NCI-H82 (cell line): ENCODE data around the gene CYLD.

Experiments
- DNase-seq: peaks from one replicate; lab custom pipeline; 2025; lab: John Stamatoyannopoulos, UW

Gene CYLD

DNA sequence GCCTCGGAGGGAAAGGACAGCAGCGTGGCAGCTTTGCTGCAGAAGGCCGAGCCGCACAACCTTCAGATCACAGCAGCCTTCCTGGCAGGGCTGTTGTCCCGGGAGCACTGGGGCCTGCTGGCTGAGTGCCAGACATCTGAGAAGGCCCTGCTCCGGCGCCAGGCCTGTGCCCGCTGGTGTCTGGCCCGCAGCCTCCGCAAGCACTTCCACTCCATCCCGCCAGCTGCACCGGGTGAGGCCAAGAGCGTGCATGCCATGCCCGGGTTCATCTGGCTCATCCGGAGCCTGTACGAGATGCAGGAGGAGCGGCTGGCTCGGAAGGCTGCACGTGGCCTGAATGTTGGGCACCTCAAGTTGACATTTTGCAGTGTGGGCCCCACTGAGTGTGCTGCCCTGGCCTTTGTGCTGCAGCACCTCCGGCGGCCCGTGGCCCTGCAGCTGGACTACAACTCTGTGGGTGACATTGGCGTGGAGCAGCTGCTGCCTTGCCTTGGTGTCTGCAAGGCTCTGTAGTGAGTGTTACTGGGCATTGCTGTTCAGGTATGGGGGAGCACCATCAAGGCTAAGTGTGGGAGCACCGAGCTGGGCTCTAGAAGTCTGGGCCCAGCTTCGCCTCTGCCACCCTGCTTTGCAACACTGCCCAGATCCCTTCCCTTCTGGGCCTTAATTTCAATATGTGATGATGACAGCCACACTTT is 29.9 kb upstream of the CYLD start:
- no peak for DNase-seq

DNA sequence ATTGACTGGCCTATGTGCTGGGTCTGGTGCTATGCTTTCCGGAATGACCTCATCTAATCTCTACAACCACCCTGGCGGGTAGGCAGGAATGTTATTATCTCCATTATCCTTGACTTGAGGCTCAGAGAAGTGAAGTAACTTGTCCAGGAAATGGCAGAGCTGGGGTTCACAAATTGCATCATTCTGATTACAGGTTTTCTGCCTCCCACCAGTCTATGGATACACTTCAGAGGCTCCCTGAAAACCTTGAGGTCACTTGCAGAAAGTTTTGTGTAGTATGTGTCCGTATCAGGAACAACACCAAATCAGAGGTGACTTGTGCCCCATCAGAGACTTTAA is 29.4 kb upstream of the CYLD start:
- DNase-seq, result no peak

GRCh38 chr16:50712956-50713355 is 28.9 kb upstream of the CYLD start:
- no peak for DNase-seq

DNA sequence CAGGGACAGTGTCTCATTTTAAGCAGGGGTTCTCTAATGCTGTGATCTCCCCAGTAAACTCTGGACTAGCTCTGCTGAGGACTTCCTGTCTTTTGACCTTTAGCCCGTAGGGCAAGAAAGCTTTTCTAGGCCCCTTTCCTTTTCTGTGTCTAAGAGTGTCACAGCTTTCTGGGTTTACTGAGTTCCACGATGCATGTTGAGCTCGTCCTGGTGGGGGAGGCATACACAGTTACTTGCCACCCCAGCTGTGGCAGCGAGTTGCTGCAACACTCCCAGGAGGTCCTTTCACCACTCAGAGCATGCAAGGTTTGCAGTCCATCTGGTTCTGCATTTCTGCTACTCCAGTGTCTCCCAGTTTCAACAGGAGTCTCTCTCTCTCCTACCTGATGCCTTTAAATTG is 24.8 kb upstream of the CYLD start:
- no peak for DNase-seq

GRCh38 chr16:50717494-50717893 is 24.4 kb upstream of the CYLD start:
- no peak for DNase-seq

- no peak for DNase-seq
Measured at GRCh38 chr16:50718061-50718760, 23.7 kb upstream of the CYLD start.

DNA sequence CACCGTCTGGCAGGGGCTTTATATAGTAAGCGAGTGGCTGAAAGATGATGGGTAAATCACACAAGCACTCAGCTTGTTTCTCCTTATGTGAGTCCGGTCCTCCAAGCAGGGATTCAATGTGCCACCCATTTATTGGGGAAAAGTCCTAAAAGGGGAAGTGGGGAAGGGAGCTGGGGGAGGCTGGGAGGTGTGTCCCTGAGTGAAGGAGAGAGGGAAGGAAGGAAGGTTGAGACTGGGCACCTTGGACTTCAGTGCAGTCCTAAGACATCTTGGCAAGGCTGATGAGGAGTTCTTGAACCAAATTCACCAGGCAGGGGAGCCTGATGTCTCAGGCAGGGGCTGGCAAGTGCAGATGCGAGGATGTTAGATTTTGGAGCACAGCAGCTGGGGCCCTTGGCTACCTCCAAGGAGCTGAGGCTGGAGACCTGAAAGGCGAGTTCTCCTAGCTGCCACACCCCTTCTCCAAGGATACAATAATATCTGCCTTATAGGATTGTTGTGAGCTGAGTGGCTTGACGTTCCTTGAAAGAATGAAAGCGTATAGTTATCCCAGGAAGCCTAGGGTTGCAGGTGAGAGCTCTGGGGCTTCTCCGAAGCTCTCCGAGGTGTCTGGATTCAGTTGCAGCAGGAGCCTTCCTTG is 23.0 kb upstream of the CYLD start:
- peak; percentile 25 for DNase-seq

- DNase-seq, result peak; percentile 1
Measured at GRCh38 chr16:50719401-50720337, 22.2 kb upstream of the CYLD start.

DNA sequence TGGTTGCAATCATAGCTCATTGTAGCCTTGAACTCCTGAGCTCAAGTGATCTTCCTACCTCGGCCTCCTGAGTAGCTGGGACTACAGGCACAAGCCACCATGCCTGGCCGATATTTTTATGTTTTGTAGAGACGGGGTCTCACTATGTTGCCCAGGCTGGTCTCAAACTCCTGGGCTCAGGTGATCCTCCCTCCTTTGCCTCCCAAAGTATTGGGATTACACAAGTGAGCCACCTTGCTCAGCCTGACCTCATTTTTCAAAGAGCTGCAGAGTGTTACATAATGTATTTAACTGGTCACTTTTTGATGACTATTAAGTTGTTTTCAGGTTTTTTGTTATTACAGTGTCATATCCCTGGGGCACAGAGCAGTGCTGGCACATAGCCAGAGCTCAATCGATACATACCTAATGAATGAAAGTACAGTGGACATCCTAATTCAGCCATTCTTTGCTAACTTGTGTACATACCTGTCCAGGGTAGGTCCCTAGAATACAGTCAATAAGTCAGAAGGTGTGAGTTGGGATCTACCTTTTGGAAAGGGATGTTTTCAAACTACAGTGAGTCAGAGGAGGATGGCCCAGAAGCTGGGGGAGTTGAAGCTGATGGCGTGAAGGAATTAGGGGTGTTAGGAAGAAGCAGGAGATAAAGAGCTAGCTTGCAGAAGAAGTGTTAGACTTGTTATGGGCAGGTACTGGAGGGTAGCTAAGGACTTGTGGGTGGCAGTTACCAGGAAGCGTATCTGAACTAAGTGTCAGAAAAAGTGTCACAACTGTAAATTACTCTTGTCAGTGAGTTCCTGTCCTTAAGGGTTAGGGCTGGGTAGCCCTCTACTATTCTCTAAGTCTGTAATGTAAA is 20.1 kb upstream of the CYLD start:
- DNase-seq, result no peak

- no peak for DNase-seq
Measured at GRCh38 chr16:50722405-50722737, 19.5 kb upstream of the CYLD start.

DNA sequence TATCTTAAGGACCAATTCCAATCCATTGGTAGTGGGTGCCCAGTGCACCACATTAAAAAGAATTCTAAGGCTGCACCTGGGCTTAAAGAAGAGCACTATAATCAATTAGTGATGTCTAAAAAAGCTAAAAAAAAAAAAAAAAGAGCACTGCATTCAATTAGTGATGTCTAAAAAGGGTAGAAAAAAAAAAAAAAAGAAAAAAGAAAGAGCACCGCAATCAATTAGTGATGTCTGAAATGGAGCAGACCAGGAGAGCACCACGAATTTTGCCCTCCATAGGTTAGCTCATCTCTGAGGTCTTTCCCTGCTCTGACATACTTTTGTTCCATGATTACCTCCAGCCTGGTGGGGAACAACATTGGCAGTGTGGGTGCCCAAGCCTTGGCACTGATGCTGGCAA is 18.9 kb upstream of the CYLD start:
- DNase-seq, result no peak

DNA sequence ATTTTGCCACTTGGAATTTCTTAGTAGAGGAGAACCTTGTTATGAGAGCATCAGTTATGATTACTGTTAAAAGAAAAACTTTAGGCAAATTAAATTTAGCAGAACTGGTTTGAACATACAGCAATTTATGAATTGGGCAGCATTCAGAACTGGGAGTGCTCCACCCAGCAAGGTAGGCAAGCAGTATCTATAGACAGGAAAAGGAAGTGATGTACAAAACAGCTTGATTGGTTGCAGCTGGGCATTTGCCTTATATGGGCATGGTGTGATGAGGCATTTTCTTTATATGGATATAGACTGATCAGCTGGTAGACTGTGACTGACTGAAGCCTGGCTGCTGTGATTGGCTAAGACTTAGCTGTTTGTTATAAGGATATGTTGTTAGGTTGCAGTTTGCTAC is 17.6 kb upstream of the CYLD start:
- DNase-seq, result no peak

DNA sequence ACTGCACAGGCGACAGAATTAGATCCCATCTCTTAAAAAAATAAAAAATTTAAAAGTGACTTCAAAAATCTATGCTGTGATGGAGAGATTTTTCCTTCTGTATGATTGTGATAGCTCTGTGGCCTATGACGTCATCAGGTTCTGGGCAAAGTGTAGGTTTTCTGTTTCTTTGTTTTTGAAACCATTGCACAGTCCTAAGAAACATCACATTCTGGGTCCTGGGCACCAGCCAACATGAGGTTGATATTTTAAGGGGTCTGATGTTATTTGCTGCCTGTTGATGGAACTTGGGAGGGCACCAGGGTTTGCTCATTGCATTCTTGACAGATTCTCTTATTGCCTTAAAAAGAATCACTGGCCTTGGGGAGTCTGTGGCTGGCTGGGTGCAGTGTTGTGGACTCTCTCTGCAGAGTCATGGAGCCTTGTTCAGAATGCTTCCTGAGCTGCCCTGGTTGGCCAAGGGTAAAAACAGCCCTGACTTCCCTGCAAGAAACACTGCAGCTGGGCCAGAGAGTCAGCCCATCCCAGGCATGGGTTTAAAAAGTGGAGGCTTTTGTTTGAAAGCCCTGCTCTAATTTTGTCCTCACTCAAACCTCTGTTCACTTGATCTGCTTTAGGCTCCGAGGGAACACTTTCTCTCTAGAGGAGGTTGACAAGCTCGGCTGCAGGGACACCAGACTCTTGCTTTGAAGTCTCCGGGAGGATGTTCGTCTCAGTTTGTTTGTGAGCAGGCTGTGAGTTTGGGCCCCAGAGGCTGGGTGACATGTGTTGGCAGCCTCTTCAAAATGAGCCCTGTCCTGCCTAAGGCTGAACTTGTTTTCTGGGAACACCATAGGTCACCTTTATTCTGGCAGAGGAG is 10.5 kb upstream of the CYLD start:
- DNase-seq, result no peak

GRCh38 chr16:50731989-50732832 is 9.7 kb upstream of the CYLD start:
- DNase-seq, result no peak

GRCh38 chr16:50733468-50733867 is 8.4 kb upstream of the CYLD start:
- DNase-seq, result no peak

- no peak for DNase-seq
Measured at GRCh38 chr16:50735629-50736122, 6.2 kb upstream of the CYLD start.

- no peak for DNase-seq
Measured at GRCh38 chr16:50736448-50736847, 5.4 kb upstream of the CYLD start.

DNA sequence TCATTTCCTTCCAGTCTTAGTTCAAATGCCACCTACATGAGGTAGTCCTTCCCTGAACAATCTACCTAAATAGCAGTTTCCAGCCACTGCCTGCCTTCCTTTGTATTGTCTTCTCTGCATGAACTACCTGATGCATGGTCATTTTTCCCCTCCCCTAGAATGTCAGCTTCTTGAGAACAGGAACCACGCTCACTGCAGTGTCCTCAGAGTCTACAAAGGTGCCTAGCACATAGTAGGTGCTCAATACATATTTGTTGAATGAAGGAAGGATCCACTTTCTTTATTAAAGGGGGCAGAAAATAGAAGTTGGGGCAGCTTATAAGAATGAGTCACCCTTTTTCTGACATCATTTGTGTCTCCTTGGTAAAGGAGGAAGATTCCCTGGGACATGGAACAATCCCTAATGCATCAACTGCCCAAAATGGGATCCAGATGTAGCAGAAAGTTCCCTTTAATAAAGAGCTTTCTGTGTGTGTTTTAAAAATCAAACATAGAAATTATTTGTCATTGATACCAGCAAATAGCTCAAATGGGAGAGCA is 4.4 kb upstream of the CYLD start:
- no peak for DNase-seq

DNA sequence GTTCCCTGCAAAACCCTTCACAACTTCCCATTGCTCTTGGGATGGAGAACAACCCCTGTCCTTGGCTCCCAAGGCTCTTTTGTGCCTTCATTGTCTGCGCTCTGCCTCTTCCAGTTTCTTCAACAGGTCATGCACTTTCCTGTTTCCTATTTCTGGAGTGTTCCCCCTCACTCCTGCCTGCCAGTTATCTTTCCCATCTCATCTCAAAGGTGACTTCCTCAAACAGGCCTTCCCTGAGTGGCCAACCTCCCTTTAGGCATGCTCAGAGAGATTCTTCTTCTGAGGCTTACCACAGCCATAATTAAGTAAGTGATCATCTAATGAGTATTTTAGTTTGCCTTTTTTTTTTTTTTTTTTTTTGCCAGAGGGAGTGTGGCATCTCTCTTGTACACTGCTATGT is 2.9 kb upstream of the CYLD start:
- no peak for DNase-seq
